Left renal pelvis (tissue), 4 donors: ENCODE measurements around the gene VAV2. TPM values are rescaled to one million over a fixed set of nuclear protein-coding genes. Genes with fewer than 3 reads are reported as not detected.

Experiments
- DNase-seq, 4 donors: peaks; one replicate each; pipeline ENCODE4 v3.0.0-alpha.2; 2013; ENCODE audit warnings: low read depth in 4 of 4, low spot score in 3 of 4
- polyA plus RNA-seq, 4 donors: library from polyadenylated mRNA; unstranded; fragments of 120-200 nt; gene quantifications; one replicate each; pipeline ENCODE4 v1.2.1, GENCODE V29; 2013; ENCODE audit not compliant: insufficient read length in 4 of 4

The VAV2 gene
- polyA plus RNA-seq, 4 donors: 14.7 to 47.1 (median 34.7) TPM

- no peak for DNase-seq
These were observed 163.7 kb downstream of the VAV2 start for GRCh38 chr9:133828338-133828997.

GRCh38 chr9:133826289-133827085 lies 165.6 kb downstream of the VAV2 start:
- DNase-seq: no peak

GRCh38 chr9:133825555-133826218 lies 166.4 kb downstream of the VAV2 start:
- no peak for DNase-seq

- DNase-seq: no peak
These were observed 167.3 kb downstream of the VAV2 start for GRCh38 chr9:133824802-133825186.

- no peak for DNase-seq
These were observed 167.9 kb downstream of the VAV2 start for GRCh38 chr9:133824106-133824801.

GRCh38 chr9:133823189-133824105 lies 168.7 kb downstream of the VAV2 start:
- DNase-seq: no peak

- no peak for DNase-seq
These were observed 169.6 kb downstream of the VAV2 start for GRCh38 chr9:133822430-133823065.

GRCh38 chr9:133821601-133822429 lies 170.3 kb downstream of the VAV2 start:
- no peak for DNase-seq

- no peak for DNase-seq
These were observed 172.2 kb downstream of the VAV2 start for GRCh38 chr9:133819923-133820322.

- DNase-seq: no peak
These were observed 173.7 kb downstream of the VAV2 start for GRCh38 chr9:133818444-133818843.

- no peak for DNase-seq
These were observed 176.3 kb downstream of the VAV2 start for GRCh38 chr9:133815781-133816180.

GRCh38 chr9:133814586-133815208 lies 177.4 kb downstream of the VAV2 start:
- DNase-seq: no peak

- DNase-seq: no peak
These were observed 178.2 kb downstream of the VAV2 start for GRCh38 chr9:133813749-133814585.

- DNase-seq: no peak
These were observed 179.0 kb downstream of the VAV2 start for GRCh38 chr9:133812941-133813748.

- no peak for DNase-seq
These were observed 179.9 kb downstream of the VAV2 start for GRCh38 chr9:133812077-133812868.

GRCh38 chr9:133811471-133811870 lies 180.7 kb downstream of the VAV2 start:
- no peak for DNase-seq
